ENCODE results near the gene ZNF653.
"Not testable (repeated sequence)": the region's sequence is repeated elsewhere in the genome, so short reads cannot be mapped to it uniquely, and the experiment has no call there.

- TF ChIP-seq CTCF, POLR2A (IDR thresholded peaks at IDR 0.05): not testable (repeated sequence)
Measured at GRCh38 chr19:11433526-11433925, 72.1 kb downstream of the ZNF653 start.

All from right lobe of liver (tissue), 4 donors.